ENCODE data around the gene HECTD4. TPM values are rescaled to one million over a fixed set of nuclear protein-coding genes. Genes with fewer than 3 reads are reported as not detected.

The HECTD4 gene
- total and polyA plus RNA-seq, 2 of the 4 experiments (the other 2 are of a cell fraction) = 12.9 to 13.0 TPM

DNA sequence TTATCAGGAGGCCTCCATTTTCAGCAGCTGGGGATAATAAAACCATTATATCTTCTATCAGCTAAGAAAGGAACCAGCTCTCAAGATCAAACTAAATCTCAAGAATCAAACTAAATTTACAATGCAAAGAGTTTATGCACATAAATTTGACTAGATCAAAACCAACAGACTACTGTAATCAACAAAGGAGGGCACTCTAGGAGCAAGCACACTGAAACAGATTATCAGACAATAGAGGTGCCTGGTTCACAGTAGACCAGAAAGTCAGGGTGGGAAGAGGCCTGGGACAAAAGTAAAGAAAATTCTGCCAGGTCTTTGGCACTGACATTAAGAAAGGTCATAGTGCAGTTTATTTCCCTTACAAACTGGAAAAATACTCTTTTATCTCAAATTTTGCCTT lies 61.0 kb downstream of the HECTD4 start:
- H2AFZ ChIP-seq (replicated peaks; ENCODE audit: low read length, poor library complexity) = no peak overlapping the region
- no TSS peak for BruUV-seq (replicated peaks)
- H3K4me2 ChIP-seq (ENCODE audit: low read depth, low read length) = no peak overlapping the region
- H3K27ac ChIP-seq (ENCODE audit: insufficient read depth, low read length) = no peak overlapping the region
- H4K20me1 ChIP-seq (ENCODE audit: insufficient read depth, low read length) = peaks cover 13% of the 10 kb centered on the region; the same call in 1 of the 2 replicates
- H2BK5ac ChIP-seq (ENCODE audit: low read depth, low read length, poor library complexity, severe bottlenecking) = no peak overlapping the region
- TF ChIP-seq RFX5 (IDR thresholded peaks at IDR 0.05; ENCODE audit: low read depth, low read length) (no peak), MXI1 (IDR thresholded peaks at IDR 0.05; ENCODE audit: borderline replicate concordance, low read depth, low read length) (no peak), RAD21 (IDR thresholded peaks at IDR 0.05; ENCODE audit: low read length) (no peak), MAFK (IDR thresholded peaks at IDR 0.05; ENCODE audit: low read depth, low read length) (no peak), BHLHE40 (IDR thresholded peaks at IDR 0.05; ENCODE audit: low read depth, low read length) (no peak), RCOR1 (IDR thresholded peaks at IDR 0.05; ENCODE audit: insufficient replicate concordance, low read length) (no peak), MAZ (IDR thresholded peaks at IDR 0.05; ENCODE audit: borderline replicate concordance, low read depth, low read length) (no peak), CHD1 (IDR thresholded peaks at IDR 0.05; ENCODE audit: low read depth, low read length) (no peak), SMC3 (IDR thresholded peaks at IDR 0.05; ENCODE audit: low read depth, low read length) (no peak), NFE2L2 (IDR thresholded peaks at IDR 0.05; ENCODE audit: low read depth, low read length) (no peak), FOS (IDR thresholded peaks at IDR 0.05; ENCODE audit: low read depth, low read length) (no peak), POLR2A (IDR thresholded peaks at IDR 0.05; ENCODE audit: low read depth, low read length) (no peak), CEBPB (IDR thresholded peaks at IDR 0.05; ENCODE audit: low read depth, low read length) (no peak)
- TF ChIP-seq, protein P1, sequence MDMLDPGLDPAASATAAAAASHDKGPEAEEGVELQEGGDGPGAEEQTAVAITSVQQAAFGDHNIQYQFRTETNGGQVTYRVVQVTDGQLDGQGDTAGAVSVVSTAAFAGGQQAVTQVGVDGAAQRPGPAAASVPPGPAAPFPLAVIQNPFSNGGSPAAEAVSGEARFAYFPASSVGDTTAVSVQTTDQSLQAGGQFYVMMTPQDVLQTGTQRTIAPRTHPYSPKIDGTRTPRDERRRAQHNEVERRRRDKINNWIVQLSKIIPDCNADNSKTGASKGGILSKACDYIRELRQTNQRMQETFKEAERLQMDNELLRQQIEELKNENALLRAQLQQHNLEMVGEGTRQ (IDR thresholded peaks at IDR 0.05; ENCODE audit: low read depth, low read length) = no peak
- TF ChIP-seq, protein P2, sequence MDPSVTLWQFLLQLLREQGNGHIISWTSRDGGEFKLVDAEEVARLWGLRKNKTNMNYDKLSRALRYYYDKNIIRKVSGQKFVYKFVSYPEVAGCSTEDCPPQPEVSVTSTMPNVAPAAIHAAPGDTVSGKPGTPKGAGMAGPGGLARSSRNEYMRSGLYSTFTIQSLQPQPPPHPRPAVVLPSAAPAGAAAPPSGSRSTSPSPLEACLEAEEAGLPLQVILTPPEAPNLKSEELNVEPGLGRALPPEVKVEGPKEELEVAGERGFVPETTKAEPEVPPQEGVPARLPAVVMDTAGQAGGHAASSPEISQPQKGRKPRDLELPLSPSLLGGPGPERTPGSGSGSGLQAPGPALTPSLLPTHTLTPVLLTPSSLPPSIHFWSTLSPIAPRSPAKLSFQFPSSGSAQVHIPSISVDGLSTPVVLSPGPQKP (IDR thresholded peaks at IDR 0.05; ENCODE audit: borderline replicate concordance, low read depth, low read length) = no peak
- TF ChIP-seq, protein P3, sequence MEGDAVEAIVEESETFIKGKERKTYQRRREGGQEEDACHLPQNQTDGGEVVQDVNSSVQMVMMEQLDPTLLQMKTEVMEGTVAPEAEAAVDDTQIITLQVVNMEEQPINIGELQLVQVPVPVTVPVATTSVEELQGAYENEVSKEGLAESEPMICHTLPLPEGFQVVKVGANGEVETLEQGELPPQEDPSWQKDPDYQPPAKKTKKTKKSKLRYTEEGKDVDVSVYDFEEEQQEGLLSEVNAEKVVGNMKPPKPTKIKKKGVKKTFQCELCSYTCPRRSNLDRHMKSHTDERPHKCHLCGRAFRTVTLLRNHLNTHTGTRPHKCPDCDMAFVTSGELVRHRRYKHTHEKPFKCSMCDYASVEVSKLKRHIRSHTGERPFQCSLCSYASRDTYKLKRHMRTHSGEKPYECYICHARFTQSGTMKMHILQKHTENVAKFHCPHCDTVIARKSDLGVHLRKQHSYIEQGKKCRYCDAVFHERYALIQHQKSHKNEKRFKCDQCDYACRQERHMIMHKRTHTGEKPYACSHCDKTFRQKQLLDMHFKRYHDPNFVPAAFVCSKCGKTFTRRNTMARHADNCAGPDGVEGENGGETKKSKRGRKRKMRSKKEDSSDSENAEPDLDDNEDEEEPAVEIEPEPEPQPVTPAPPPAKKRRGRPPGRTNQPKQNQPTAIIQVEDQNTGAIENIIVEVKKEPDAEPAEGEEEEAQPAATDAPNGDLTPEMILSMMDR (conservative IDR thresholded peaks at IDR 0.05; ENCODE audit: low read depth, low read length) = no peak
- in situ Hi-C loops (cut with MboI; ENCODE audit: low sequenced_read_pairs) = no loop called here
- no peak overlapping the region for H3K23ac ChIP-seq (ENCODE audit: low read depth, low read length)
- no peak overlapping the region for H2BK20ac ChIP-seq (ENCODE audit: low read depth, low read length)
- ChIA-PET POLR2A (ENCODE audit: unreplicated experiment) (no interaction called here), CTCF (interaction anchor here (0.6 to 0.8 kb wide), 2 partner anchors 16 to 23 kb away, joined by 3 read pairs; no protein-coding TSS in a partner anchor)
- H3K4me3 ChIP-seq (ENCODE audit: insufficient read depth, low read depth, low read length) = no peak overlapping the region
- no peak overlapping the region for H3K4ac ChIP-seq (ENCODE audit: low read depth, low read length)
- intact Hi-C loops (cut with micrococcal nuclease) = loop anchor here (5.0 kb wide), 1 partner anchor 41 kb away; no protein-coding TSS in a partner anchor
- H3K14ac ChIP-seq (replicated peaks; ENCODE audit: low read depth, low read length) = no peak overlapping the region
- no peak overlapping the region for H2BK120ac ChIP-seq (ENCODE audit: low read depth, low read length)
- H3K18ac ChIP-seq (ENCODE audit: low read depth, low read length) = no peak overlapping the region
- H3K56ac ChIP-seq (ENCODE audit: extremely low read depth, insufficient read depth, low read length) = no peak overlapping the region
- no peaks in the 10 kb centered on the region for H3K9me3 ChIP-seq (ENCODE audit: control insufficient read depth, insufficient read depth, low read length)
- DNase-seq = no peak
- peaks cover 9% of the 10 kb centered on the region; the same call in 1 of the 2 replicates for H3K9me1 ChIP-seq (ENCODE audit: insufficient read depth, low read length)
- H2AK9ac ChIP-seq (replicated peaks; ENCODE audit: low read depth, low read length, poor library complexity) = no peak overlapping the region
- no peak overlapping the region for H2BK15ac ChIP-seq (ENCODE audit: low read depth, low read length)
- H3K36me3 ChIP-seq (ENCODE audit: control insufficient read depth, insufficient read depth, low read length) = peaks cover 9% of the 10 kb centered on the region
- H3K9ac ChIP-seq (ENCODE audit: low read depth, low read length) = no peak overlapping the region
- no peak overlapping the region for H4K91ac ChIP-seq (ENCODE audit: insufficient read depth, low read depth, low read length)
- no peaks in the 10 kb centered on the region for H3K27me3 ChIP-seq (ENCODE audit: control insufficient read depth, insufficient read depth, low read length)
- H4K8ac ChIP-seq (ENCODE audit: low read depth in 2 of 2, low read length in 2 of 2) = no peak overlapping the region
- H4K5ac ChIP-seq (ENCODE audit: low read depth, low read length) = no peak overlapping the region
- ATAC-seq (ENCODE audit: low read depth) = no peak
- peaks cover 33 to 52% of the 10 kb centered on the region in 2 experiments for H3K79me1 ChIP-seq (ENCODE audit: low read depth in 1 of 2, low read length in 2 of 2)
- H3K4me1 ChIP-seq (ENCODE audit: control insufficient read depth, insufficient read depth, low read length) = peaks cover 2% of the 10 kb centered on the region
- dilution Hi-C loops (cut with HindIII; ENCODE audit: low sequenced_read_pairs, unreplicated experiment) = no loop called here
- no peak overlapping the region for H2AK5ac ChIP-seq (ENCODE audit: low read depth, low read length)

Measured in IMR-90 (cell line).